ENCODE data around the gene ZNF217. TPM values are rescaled to one million over a fixed set of nuclear protein-coding genes. Genes with fewer than 3 reads are reported as not detected.
"Not testable (repeated sequence)": the region's sequence is repeated elsewhere in the genome, so short reads cannot be mapped to it uniquely, and the experiment has no call there.

The ZNF217 gene
- total and polyA plus RNA-seq, 2 donors (not counting 1 experiment from before 2014, with no cell fraction given), result 15.5 to 92.6 TPM

DNA sequence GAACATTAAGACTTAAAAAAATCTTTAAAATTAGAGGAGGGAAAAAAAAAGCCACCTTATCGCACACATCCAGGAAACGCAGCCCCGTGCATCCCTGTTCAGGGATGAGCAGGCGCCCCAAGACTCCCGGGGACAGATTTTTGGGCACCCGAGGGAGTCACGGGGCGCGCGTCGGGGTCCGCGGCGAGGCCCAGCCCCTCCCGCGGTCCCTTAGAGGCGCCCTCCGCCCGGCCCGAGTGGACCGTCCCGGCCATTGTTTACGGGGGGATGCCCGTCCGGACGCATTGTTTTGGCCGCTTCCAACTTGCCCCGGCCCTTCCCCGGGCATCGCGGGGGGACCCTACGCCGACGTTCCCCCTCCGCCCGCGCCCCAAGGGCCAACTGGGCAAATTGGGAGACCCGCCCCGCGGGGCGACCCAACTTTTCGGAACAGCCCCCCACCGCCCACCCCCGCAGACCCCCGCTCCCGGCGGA, 610 bp downstream of the ZNF217 start:
- peaks cover 44% of the 10 kb centered on the region for H3K79me2 ChIP-seq (ENCODE audit: control insufficient read depth, insufficient read depth, low read length)
- H3K4me3 Mint-ChIP-seq, result peak overlapping the region; percentile 90
- H3K27ac Mint-ChIP-seq, result peak overlapping the region; percentile 95

DNA sequence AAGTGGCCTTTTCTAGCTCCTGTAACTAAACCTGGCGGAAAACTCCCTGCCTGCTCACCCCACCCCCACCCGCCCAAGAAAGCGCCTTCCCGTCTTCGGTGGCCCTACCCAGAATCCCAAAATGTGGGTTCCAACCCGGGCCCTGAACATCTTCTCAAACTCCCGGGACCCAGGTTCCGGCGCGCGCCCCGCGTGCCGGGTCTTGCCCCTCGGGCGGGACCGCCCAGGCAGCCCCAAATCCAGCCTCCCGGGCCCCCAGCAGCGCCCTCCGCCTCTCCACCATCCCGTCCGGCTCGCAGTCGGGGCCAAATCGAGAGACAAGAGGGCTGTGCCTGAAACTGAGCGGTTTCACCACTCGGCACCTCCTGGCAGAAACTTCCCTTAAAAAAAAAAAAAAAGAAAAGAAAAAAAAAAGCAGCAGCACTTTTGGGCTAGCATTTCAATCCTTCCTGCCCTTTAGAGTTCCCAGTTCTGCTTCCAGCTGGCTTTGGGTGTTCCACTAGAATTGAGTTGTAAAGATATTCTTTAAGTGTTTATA, 1.1 kb downstream of the ZNF217 start:
- Mint-ChIP-seq H3K27ac (peak overlapping the region; percentile 95), H3K4me1 (peaks cover 48% of the 10 kb centered on the region), H3K4me3 (peak overlapping the region; percentile 90)
- 0% methylated on average over 24 of the region's 27 CpGs for WGBS (ENCODE audit: insufficient coverage)
- CTCF ChIA-PET, result interaction anchor here (1.0 to 2.9 kb wide), 7 partner anchors 10 to 323 kb away, joined by 3 to 21 read pairs (median 6); no protein-coding TSS in a partner anchor
- not testable (repeated sequence) for H3K27me3 ChIP-seq (replicated peaks in 1 of 4; ENCODE audit: control extremely low read depth in 1 of 4, control insufficient read depth in 3 of 4, insufficient read depth in 4 of 4, low read length in 3 of 4); ATAC-seq (ENCODE audit: low read depth); H3K9me3 ChIP-seq (ENCODE audit: control extremely low read depth in 1 of 3, control insufficient read depth in 2 of 3, insufficient read depth in 1 of 3, low read length in 2 of 3); H3K9me3 Mint-ChIP-seq (ENCODE audit: insufficient read depth); H4K20me1 ChIP-seq (ENCODE audit: control insufficient read depth, insufficient read depth, low read length, poor library complexity, severe bottlenecking); H3K27me3 Mint-ChIP-seq; H3K36me3 ChIP-seq (replicated peaks in 1 of 2; ENCODE audit: control extremely low read depth in 1 of 2, control insufficient read depth in 1 of 2, extremely low read depth in 1 of 2, insufficient read depth in 2 of 2, low read length in 1 of 2)
- H3K9ac ChIP-seq (ENCODE audit: low read length), result peak overlapping the region; percentile 89
- peak; percentile 72 for DNase-seq
- peaks cover 20 to 21% of the 10 kb centered on the region in 2 donors for H3K4me1 ChIP-seq (ENCODE audit: control insufficient read depth in 2 of 2, insufficient read depth in 2 of 2, low read length in 2 of 2)
- peak overlapping the region; percentile 55 to 91 (median 83) for H3K4me3 ChIP-seq (ENCODE audit: control extremely low read depth in 1 of 5, extremely low read depth in 1 of 5, insufficient read depth in 1 of 5, low read depth in 2 of 5, low read length in 4 of 5)
- peaks cover 44% of the 10 kb centered on the region for H3K79me2 ChIP-seq (ENCODE audit: control insufficient read depth, insufficient read depth, low read length)
- POLR2A ChIA-PET, result interaction anchor here (0.6 to 1.8 kb wide), 12 partner anchors 17 to 347 kb away, joined by 3 to 9 read pairs (median 4); no protein-coding TSS in a partner anchor
- intact Hi-C loops (cut with micrococcal nuclease), result loop anchor here (5.0 kb wide), 1 partner anchor 235 kb away; no protein-coding TSS in a partner anchor
- H3K27ac ChIP-seq (ENCODE audit: low read length in 2 of 2), result peak overlapping the region; percentile 92 to 96
- peak overlapping the region; percentile 74 for H3K4me2 ChIP-seq (replicated peaks; ENCODE audit: low read depth, low read length, poor library complexity, severe bottlenecking)
- peak overlapping the region; percentile 46 for H2AFZ ChIP-seq (ENCODE audit: insufficient read depth, low read depth, low read length, poor library complexity, severe bottlenecking)

More for the DNA sequence above, 610 bp downstream of the ZNF217 start:
- Histone ChIP-seq H4K20me1 (ENCODE audit: control insufficient read depth, insufficient read depth, low read length, poor library complexity, severe bottlenecking) (no peaks in the 10 kb centered on the region), H3K4me1 (ENCODE audit: control insufficient read depth in 2 of 2, insufficient read depth in 2 of 2, low read length in 2 of 2) (peaks cover 21% of the 10 kb centered on the region in 2 donors), H3K27me3 (replicated peaks in 1 of 4; ENCODE audit: control extremely low read depth in 1 of 4, control insufficient read depth in 3 of 4, insufficient read depth in 4 of 4, low read length in 3 of 4) (no peaks in the 10 kb centered on the region), H3K36me3 (replicated peaks in 1 of 2; ENCODE audit: control extremely low read depth in 1 of 2, control insufficient read depth in 1 of 2, extremely low read depth in 1 of 2, insufficient read depth in 2 of 2, low read length in 1 of 2) (no peaks in the 10 kb centered on the region), H3K4me2 (replicated peaks; ENCODE audit: low read depth, low read length, poor library complexity, severe bottlenecking) (peak overlapping the region; percentile 74), H2AFZ (ENCODE audit: insufficient read depth, low read depth, low read length, poor library complexity, severe bottlenecking) (peak overlapping the region; percentile 46), H3K27ac (ENCODE audit: low read length in 2 of 2) (peak overlapping the region; percentile 92 to 96), H3K4me3 (ENCODE audit: control extremely low read depth in 1 of 5, extremely low read depth in 1 of 5, insufficient read depth in 1 of 5, low read depth in 2 of 5, low read length in 4 of 5) (peak overlapping the region; percentile 55 to 91 (median 83)), H3K9me3 (ENCODE audit: control extremely low read depth in 1 of 3, control insufficient read depth in 2 of 3, insufficient read depth in 1 of 3, low read length in 2 of 3) (no peaks in the 10 kb centered on the region), H3K9ac (ENCODE audit: low read length) (peak overlapping the region; percentile 89)
- under 1% methylated on average over 36 of the region's 47 CpGs for WGBS (ENCODE audit: insufficient coverage)
- DNase-seq, result peak; percentile 66
- ChIA-PET CTCF (interaction anchor here (1.5 to 2.9 kb wide), 5 partner anchors 13 to 323 kb away, joined by 4 to 21 read pairs (median 8); no protein-coding TSS in a partner anchor), POLR2A (interaction anchor here (0.5 to 2.0 kb wide), 18 partner anchors 13 to 343 kb away, joined by 3 to 10 read pairs (median 4); no protein-coding TSS in a partner anchor)
- TF ChIP-seq EZH2 (IDR thresholded peaks at IDR 0.05; ENCODE audit: borderline replicate concordance, insufficient read depth, low read depth, low read length, poor library complexity, severe bottlenecking), result no peak
- TF ChIP-seq, protein P1, sequence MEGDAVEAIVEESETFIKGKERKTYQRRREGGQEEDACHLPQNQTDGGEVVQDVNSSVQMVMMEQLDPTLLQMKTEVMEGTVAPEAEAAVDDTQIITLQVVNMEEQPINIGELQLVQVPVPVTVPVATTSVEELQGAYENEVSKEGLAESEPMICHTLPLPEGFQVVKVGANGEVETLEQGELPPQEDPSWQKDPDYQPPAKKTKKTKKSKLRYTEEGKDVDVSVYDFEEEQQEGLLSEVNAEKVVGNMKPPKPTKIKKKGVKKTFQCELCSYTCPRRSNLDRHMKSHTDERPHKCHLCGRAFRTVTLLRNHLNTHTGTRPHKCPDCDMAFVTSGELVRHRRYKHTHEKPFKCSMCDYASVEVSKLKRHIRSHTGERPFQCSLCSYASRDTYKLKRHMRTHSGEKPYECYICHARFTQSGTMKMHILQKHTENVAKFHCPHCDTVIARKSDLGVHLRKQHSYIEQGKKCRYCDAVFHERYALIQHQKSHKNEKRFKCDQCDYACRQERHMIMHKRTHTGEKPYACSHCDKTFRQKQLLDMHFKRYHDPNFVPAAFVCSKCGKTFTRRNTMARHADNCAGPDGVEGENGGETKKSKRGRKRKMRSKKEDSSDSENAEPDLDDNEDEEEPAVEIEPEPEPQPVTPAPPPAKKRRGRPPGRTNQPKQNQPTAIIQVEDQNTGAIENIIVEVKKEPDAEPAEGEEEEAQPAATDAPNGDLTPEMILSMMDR (IDR thresholded peaks at IDR 0.05), result no peak
- intact Hi-C loops (cut with micrococcal nuclease), result loop anchor here (5.0 kb wide), 1 partner anchor 234 kb away; no protein-coding TSS in a partner anchor
- peaks cover 52% of the 10 kb centered on the region for H3K4me1 Mint-ChIP-seq
- no peaks in the 10 kb centered on the region for H3K9me3 Mint-ChIP-seq (ENCODE audit: insufficient read depth)
- H3K27me3 Mint-ChIP-seq, result no peaks in the 10 kb centered on the region
- no peak for ATAC-seq (ENCODE audit: low read depth)

DNA sequence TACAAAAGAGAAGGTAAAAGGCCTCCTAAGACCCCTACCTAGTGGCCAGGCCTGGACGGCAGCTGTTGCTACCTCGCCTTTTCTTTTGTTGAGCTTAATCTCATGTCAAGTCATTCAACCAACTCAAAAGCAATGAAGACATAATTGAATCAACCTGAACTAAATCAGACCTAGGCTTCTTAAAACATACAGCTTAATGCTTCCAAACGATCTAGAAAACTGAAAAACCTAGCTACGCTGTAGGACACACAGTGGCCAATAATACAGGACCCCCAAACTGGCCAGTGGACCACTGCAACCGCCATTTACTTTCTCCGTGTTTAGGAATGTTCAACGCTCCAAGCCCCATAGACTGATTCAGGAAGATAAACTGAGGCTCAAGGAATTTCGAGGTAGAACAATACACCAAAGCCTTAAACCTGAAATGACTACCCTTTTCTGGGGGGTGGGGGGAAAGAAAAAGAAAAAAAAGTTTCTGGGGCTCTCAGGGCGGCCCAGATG, 1.6 kb downstream of the ZNF217 start:
- Histone ChIP-seq H3K4me3 (ENCODE audit: control extremely low read depth in 1 of 5, extremely low read depth in 1 of 5, insufficient read depth in 1 of 5, low read depth in 2 of 5, low read length in 4 of 5) (peak overlapping the region; percentile 66 to 91 (median 83)), H3K9ac (ENCODE audit: low read length) (peak overlapping the region; percentile 89), H2AFZ (ENCODE audit: insufficient read depth, low read depth, low read length, poor library complexity, severe bottlenecking) (peak overlapping the region; percentile 46), H3K4me2 (replicated peaks; ENCODE audit: low read depth, low read length, poor library complexity, severe bottlenecking) (peak overlapping the region; percentile 74), H3K27ac (ENCODE audit: low read length in 2 of 2) (peak overlapping the region; percentile 92 to 96), H3K79me2 (ENCODE audit: control insufficient read depth, insufficient read depth, low read length) (peaks cover 48% of the 10 kb centered on the region), H3K4me1 (ENCODE audit: control insufficient read depth in 2 of 2, insufficient read depth in 2 of 2, low read length in 2 of 2) (peaks cover 20 to 24% of the 10 kb centered on the region in 2 donors)
- peak; percentile 36 for DNase-seq
- H3K4me3 Mint-ChIP-seq, result peak overlapping the region; percentile 90
- not testable (repeated sequence) for H3K36me3 ChIP-seq (replicated peaks in 1 of 2; ENCODE audit: control extremely low read depth in 1 of 2, control insufficient read depth in 1 of 2, extremely low read depth in 1 of 2, insufficient read depth in 2 of 2, low read length in 1 of 2); H3K27me3 Mint-ChIP-seq; H3K9me3 ChIP-seq (ENCODE audit: control extremely low read depth in 1 of 3, control insufficient read depth in 2 of 3, insufficient read depth in 1 of 3, low read length in 2 of 3); ATAC-seq (ENCODE audit: low read depth); H4K20me1 ChIP-seq (ENCODE audit: control insufficient read depth, insufficient read depth, low read length, poor library complexity, severe bottlenecking); H3K9me3 Mint-ChIP-seq (ENCODE audit: insufficient read depth); H3K27me3 ChIP-seq (replicated peaks in 1 of 4; ENCODE audit: control extremely low read depth in 1 of 4, control insufficient read depth in 3 of 4, insufficient read depth in 4 of 4, low read length in 3 of 4)
- ChIA-PET POLR2A (interaction anchor here (0.7 to 1.8 kb wide), 11 partner anchors 10 to 348 kb away, joined by 3 to 12 read pairs (median 4); no protein-coding TSS in a partner anchor), CTCF (interaction anchor here (0.9 to 2.2 kb wide), 7 partner anchors 9 to 333 kb away, joined by 3 to 8 read pairs (median 4); no protein-coding TSS in a partner anchor)
- H3K27ac Mint-ChIP-seq, result peak overlapping the region; percentile 95
- 3% methylated on average over 4 of the region's 9 CpGs for WGBS (ENCODE audit: insufficient coverage)
- intact Hi-C loops (cut with micrococcal nuclease), result loop anchor here (5.0 kb wide), 1 partner anchor 235 kb away; no protein-coding TSS in a partner anchor
- peaks cover 49% of the 10 kb centered on the region for H3K4me1 Mint-ChIP-seq

Measured in B cell (primary cell).